NCI-H1694 treated with DMSO at 0.1 percent for 48 hours (cell line): ENCODE results near the gene FGF3.

ENCODE experiments used
- DNase-seq: peaks from one replicate; lab custom pipeline; 2025; lab: John Stamatoyannopoulos, UW

Gene FGF3

DNA sequence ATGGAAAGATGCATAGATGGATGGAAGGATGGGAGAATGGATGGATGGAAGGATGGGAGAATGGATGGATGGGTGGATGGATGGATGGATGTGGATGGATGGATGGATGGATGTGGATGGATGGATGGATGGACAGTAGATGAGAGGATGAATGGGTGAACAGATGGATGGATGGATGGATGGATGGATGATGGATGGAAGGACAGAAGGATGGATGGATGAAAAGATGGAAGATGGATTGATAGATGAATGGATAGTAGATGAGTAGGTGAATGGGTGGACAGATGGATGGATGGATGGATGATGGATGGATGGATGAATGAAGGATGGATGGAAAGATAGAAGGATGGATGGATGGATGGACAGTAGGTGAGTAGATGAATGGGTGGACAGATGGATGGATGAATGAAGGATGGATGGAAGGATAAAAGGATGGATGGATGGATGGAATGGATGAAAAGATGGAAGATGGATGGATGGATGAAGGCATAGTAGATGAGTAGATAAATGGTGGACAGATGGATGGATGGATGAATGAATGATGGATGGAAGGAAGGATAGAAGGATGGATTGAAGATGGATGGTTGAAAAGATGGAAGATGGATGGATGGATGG, 15.5 kb downstream of the FGF3 start:
- DNase-seq, result no peak

DNA sequence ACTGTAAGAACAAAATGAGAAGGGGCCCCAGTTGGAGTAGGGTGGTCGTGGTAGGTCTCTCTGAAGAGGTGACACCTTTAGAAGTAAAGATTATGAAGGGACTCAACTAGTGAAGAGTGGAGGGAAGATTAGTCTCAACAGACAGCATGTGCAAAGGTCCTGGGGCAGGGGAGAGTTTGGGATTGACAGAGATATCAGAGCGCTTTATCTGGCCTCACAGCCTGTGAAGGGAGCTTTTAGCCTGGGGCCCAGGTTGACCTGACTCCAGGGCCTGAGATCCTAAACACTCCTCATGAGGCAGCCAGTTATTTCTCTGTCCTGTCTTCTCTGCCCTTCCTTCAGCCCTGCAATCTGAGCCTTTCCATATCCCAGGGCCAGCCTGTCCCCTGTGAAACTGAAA, 16.2 kb downstream of the FGF3 start:
- no peak for DNase-seq

DNA sequence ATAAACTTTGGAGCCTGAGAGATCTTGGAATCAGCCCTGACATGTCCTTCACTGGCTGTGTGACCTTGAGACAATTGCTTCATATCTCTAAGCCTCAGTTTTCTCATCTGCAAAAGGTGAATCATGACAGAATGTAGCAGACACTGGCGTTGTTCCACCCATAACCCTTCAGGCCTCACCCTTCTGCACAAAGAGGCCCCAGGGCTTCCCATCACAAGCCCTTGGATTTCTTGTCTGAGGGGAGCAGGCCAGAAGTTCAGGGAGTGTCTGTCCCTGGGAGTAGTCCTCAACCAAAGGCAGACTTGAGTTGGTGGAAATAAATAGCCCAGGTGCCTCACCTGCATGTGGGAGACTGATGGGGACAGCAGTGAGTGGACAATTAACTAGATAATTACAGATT, 16.6 kb downstream of the FGF3 start:
- DNase-seq, result no peak

DNA sequence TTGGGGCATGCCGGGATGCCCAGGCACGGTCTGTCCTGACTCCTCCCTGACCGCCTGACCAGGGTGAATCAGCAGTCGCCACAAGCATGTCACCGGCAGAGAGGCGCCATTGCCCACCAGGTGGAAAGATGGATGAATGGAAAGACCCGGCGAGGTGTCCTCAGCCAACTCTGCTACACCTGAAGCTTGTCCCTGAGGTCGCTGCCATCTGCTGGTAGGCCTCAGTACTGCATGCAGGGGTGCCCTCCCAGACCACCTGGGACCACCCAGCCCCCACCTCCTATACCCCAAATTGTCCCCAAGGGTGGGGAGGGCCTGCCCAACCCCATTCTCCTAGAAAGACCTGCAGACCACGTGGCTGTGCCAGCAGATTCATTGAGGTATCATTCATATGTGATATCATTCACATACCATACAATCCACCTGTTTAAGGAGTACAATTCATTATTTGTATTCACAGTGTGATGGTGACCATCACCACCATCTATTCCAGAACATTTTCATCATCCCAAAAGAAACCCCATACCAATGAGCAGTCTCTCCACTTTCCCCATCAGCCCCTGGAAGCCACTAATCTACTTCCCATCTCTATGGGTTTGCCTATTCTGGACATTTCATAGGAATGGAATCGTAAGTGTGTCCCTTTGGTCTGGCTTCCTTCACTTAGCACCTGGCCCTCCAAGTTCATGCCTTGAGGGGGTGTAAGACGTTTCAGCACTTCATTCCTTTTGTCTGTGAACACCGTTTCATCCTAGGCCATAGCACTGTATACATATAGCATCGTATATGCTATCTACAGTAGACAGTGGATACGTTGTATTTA, 17.5 kb downstream of the FGF3 start:
- DNase-seq, result no peak

GRCh38 chr11:69800278-69800677, 18.9 kb downstream of the FGF3 start:
- DNase-seq, result no peak

GRCh38 chr11:69799582-69799981, 19.6 kb downstream of the FGF3 start:
- no peak for DNase-seq

DNA sequence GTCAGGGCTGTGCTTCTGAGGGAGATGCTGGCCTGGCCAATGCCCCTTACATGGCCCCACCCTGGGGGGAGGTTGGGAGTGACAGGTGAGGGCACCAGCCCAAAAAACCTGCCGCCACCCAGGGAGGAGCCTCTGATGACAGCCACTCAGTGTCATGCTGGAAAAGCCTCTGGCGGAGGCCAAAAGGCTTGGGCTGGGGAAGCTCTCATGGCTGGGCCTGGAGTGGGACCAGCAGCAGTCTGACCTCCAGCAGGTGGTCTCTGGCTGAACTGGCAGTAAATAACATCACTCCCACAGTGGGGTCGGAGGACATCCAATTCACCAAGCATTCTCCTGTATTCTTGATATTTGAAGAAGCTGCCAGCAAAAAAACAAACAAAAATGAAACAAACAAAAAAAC, 20.1 kb downstream of the FGF3 start:
- DNase-seq, result no peak

DNA sequence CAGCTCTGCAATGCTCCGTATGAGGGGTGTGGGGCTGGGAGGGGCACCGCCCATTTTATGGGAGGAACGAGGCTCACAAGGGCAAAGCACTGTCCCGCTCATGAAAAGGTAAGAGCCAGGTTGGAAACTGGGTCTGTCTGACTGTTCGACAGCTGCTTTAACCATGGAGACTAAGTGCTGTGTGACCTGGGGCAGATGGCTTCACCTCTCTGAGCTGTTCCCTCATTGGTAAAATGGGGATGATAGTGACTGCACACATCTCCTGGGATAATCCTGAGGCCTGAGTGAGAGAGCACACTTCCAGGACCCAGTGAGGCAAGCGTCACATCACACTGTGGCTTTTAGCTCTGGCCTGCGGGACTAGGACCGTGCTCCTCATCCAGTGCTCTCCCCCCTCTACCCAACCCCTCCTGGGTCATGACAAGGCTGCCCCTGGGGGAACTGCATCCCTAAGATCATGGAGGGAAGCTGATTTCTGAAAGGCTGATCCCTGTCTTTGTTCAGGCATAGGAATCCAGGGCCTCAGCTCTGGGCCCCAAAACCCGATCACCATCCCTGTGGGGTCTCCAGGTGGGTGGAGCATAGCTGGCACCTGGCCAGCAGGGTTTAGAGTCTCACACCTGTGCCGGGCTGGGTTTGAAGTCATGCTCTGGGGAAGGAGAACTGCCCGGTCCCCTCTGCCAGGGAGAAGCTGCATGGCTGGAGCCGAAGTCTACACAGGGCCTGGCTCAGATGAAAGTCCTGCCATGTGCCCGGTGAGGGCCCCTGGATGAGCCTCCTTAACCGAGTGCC, 21.3 kb downstream of the FGF3 start:
- no peak for DNase-seq

GRCh38 chr11:69797156-69797555, 22.1 kb downstream of the FGF3 start:
- DNase-seq, result no peak

GRCh38 chr11:69796063-69796462, 23.2 kb downstream of the FGF3 start:
- DNase-seq, result no peak

DNA sequence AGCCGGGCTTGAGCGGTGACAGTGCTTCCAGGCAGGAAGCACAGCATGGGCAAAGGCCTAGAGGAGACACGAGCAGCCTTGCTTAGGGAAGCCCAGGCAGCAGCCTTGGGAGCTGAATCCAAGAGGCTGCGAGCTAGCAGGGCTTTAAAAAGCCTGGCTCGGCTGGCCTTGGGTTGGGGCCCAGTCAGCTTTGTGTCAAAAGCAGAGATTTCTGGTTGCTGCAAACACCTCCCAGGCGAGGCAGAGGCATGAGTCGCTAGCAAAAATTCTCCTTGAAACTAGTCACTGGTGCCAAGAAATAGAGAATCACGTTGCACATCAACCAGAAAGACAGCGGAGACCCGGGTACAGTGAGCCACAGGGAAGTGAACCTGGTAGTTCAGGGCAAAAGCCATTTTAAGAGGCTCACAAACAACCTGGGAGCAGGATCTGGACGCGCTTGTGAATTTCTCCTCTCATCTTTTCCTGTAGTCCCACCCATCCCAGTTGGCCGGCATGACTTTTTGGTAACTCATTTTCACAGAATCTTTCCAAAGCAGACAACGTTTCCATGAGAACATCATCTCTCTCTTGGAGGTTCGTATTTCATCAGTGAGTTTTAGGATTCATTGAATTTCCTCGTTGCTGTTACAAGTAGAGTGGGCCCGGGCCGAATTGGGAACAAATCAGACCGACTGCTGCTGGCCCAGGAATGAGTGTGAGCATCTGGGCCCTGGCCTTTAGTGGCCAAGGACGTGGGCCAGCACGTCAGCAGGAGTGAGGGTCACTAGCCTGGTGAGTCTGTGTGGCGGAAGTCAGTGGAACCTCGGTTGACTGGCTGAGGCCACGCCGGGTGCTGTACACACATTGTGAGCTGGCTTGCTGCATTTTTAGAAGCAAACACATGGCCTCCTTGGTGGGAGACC, 27.7 kb downstream of the FGF3 start:
- DNase-seq, result no peak

DNA sequence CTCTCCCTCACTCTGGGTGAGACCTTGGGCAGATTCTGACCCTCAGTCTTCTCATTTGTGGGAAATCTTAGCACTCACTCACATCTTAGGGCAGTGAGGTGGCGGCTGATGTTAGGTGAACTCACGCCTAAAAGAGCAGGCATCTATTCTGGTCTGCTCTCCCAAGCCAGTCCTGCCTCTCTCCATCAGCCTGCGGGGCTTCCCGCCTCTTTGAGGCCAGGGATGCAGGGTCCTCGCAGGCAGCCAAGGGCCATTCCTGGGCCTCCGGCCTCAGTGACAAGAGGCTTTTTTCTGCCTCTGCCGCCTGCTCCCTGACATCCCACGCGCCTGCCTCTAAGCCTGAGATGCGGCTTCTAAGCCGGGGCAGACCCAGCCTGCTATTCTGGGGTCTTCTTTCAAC, 30.3 kb downstream of the FGF3 start:
- no peak for DNase-seq

DNA sequence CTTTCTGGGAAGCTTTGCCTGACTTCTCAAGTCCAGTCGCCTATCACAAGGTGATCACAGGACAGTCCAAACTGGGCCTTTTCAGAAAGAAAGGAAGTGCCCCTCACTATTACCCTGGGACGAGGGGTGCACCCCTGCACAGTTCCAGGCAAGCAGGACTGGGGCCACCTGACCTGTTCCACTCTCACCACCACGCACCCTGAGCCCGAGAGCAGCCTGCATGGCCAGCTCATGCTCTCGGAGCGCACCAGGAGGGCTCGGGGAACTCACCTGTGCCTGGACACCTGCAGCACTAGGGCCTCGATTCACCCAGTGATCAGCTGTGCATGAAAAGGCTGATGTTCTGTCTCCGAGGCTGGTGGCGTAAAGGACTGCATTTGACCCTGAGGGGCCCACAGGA, 31.3 kb downstream of the FGF3 start:
- DNase-seq, result no peak

- no peak for DNase-seq
Measured at GRCh38 chr11:69787457-69787856, 31.8 kb downstream of the FGF3 start.

DNA sequence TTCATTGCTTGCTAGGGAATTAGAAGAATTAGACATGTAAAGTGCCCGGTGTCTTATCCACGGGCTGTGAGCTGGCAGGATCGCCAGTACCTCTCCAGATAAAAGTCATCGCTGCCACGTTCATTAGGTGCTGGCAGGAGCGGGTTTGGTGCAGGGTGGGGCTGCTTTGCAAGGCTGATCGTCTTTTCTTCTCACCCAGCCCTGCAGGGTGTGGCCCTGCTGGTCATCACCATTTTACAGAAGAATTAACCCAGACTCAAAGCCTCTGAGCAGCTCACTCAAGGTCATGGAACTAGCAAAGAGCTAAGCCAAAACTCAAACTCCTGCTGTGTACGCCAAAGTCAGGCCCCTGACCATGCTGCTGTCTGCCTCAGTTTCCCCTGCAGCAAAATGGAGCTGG, 38.0 kb downstream of the FGF3 start:
- DNase-seq, result no peak

DNA sequence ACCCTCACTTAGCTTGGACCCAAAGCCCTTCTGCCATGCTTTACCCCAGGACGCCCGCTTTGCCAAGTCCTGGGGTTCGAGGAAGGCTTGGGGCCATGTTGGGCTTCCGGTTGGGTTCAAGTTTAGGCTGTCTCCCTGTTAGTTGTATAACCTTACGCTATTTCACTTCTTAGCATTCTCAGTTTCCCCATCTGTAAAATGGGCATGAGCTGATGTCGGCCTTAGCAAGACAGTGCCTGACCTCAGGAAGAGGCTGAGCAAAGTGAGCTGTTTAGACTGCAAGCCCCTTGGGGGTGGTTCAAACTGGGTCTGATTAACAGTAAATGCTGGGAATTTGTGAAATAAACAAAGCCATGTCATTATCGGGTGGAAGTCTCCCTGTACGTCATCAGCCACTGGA, 40.8 kb downstream of the FGF3 start:
- DNase-seq, result no peak

- no peak for DNase-seq
Measured at GRCh38 chr11:69775163-69775755, 44.0 kb downstream of the FGF3 start, which contains the start of gene FGF4. TSS of gene FGF4 (minus strand) at chr11:69775341. CDS start at chr11:69775084, 257 bp downstream.

DNA sequence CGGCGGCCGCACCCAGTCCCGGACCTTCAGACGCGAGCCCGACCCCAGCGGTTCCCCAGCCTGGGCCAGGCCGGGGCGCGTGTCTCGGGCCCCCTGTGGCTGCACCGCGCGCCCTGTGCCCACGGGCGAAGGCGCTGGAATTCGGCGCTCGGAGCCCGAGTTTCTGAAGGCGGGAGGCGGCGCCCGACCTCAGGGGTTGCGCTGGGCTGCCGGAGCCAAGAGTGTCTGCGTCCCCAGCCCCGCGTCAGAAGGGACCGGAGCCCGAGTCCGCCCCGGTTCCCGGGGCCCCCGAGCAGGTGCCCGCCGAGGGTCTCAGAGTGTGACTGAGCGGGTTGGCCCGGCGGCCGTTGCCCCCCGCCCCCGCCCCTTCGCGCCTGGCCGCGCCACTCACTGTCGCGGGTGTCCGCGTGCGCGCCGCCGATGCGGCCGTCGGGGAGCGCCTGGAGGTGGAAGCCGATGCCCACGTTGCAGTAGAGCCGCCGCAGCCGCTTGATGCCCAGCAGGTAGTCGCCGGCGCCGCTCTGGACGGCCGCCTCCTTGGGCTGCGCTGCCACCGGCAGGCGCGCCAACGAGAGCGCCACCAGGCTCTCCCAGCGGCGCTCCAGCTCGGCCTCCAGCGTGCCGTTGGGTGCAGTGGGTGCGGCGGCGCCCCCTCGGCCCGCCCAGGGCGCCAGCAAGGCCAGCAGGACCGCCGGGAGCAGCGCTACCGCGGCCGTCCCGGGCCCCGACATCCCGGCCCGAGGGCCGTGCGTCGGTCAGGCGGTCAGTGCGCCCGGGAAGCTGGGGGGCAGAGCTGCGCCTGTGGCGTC, 44.7 kb downstream of the FGF3 start:
- no peak for DNase-seq

DNA sequence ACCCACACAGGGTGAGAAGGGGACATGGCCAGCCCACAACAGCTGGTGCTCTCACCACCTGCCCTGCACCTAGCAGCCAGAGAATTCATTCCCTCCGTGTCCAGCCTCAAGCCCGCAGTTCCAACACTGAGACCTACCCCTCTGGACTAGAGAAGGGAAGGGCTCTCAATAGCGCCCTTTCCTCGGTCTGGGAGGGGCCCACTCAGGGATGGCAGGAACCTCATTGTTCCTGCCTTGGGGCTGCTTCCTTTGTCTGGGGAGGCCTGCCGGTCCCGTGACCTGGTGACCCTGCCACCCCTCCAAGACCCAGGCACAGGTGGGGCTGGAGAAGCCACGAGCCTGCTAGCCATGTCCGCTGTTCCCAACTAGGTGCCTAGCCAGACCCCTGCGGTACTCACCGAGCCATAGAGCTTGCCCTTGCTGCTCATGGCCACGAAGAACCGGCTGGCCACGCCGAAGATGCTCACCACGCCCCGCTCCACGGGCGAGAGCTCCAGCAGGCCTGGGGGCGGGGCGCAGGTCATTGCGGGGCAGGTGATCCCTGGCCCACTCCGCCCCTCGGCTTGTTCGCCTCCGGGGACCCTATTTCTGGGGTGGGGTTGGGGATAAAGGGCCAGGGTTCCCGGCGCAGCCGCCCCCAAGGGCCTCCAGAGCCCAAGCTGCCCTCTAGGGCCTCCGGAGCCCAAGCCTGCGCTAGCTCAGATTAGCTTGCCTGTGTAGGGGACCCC, 45.4 kb downstream of the FGF3 start:
- no peak for DNase-seq

DNA sequence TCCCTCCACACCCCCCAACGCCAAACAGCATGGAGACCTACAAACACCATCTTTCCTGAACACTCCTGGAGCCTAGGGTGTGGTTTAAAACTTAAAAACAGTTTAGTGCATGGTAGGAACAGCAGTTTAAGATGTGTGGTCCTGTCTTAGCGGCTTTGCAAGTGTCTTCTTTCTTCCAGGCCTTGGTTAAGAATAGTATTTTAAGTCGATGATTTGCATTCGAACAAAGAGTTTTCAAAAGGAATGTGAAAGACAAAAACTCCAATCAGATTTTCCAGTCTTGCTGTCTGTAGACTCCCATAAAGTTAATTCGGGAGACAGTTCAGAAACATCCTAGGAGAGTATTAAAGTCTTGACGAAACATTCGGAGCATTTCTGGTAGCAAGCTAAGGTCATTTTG, 47.8 kb downstream of the FGF3 start:
- DNase-seq, result no peak
